NT2/D1 (cell line): ENCODE results near the gene CDC42BPA.

ENCODE experiments used
- SUZ12 ChIP-seq: IDR thresholded peaks from 2 replicates; pipeline ENCODE4 v1.6.1; 2011; ENCODE audit not compliant: insufficient read length, insufficient read depth; ENCODE audit errors: extremely low read depth
- YY1 ChIP-seq: IDR thresholded peaks from 2 replicates; pipeline ENCODE4 v1.6.1; 2011; ENCODE audit not compliant: insufficient read length, insufficient read depth
- ZNF274 ChIP-seq: IDR thresholded peaks from 2 replicates; pipeline ENCODE4 v1.6.1; 2011; ENCODE audit warnings: mild to moderate bottlenecking, low read depth, low read length

DNA sequence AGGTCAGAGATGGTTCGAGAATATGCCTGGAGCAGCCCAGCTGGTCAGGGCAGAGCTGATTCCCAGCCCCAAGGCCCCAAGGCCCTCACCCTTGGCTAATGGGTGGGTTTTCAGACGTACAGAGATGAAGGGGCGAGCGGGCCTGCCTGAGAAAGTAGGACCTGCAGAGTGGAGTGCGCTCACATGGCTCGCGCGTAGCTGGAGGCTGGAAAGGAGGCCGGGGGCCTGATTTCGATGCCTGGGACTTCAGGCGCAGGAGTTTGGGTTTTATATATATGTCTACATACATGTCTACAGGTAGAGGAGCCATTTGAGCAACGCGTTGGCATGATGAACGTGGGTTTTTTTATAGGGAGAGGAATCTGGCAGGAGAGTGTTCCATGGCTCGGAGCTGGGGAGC, 369.3 kb downstream of the CDC42BPA start:
- TF ChIP-seq YY1 (no peak), ZNF274 (no peak), SUZ12 (no peak)
